Neural crest cell (in vitro differentiated cells): ENCODE results near the gene CHN2. TPM values are rescaled to one million over a fixed set of nuclear protein-coding genes. Genes with fewer than 3 reads are reported as not detected.

Experiments
- DNase-seq: peaks from one replicate; pipeline ENCODE4 v3.0.0; 2021; ENCODE audit warnings: low read depth, mixed read lengths, low spot score
- H3K27ac Mint-ChIP-seq: one replicate; pipeline ENCODE4 v1.8.0; 2021; ENCODE audit warnings: mild to moderate bottlenecking, mixed read lengths; ENCODE audit not compliant: unreplicated experiment
- H3K27me3 Mint-ChIP-seq: 2 replicates; pipeline ENCODE4 v1.8.0; 2021; ENCODE audit warnings: low read depth, mild to moderate bottlenecking, mixed read lengths
- H3K36me3 Mint-ChIP-seq: 2 replicates; pipeline ENCODE4 v1.8.0; 2021; ENCODE audit warnings: low read depth, mild to moderate bottlenecking, mixed read lengths
- H3K4me1 Mint-ChIP-seq: 2 replicates; pipeline ENCODE4 v1.8.0; 2021; ENCODE audit warnings: mixed read lengths
- H3K4me3 Mint-ChIP-seq: one replicate; pipeline ENCODE4 v1.8.0; 2021; ENCODE audit warnings: mild to moderate bottlenecking, mixed read lengths
- H3K9me3 Mint-ChIP-seq: 2 replicates; pipeline ENCODE4 v1.8.0; 2021; ENCODE audit warnings: mixed read lengths
- total RNA-seq: library from RNA; stranded (reverse); gene quantifications from 2 replicates; pipeline ENCODE4 v1.2.1, GENCODE V29; 2021
- TF ChIP-seq, protein P1 (sequence below): fragments of 200-600 bp; sonication (generic); conservative IDR thresholded peaks from 2 replicates; pipeline ENCODE4 v1.5.0; 2021; ENCODE audit warnings: antibody characterized with exemption, mild to moderate bottlenecking

The CHN2 gene
- total RNA-seq, 1 donor from 2014 or later, result 15.4 TPM

GRCh38 chr7:29311314-29311713 is 116.7 kb downstream of the CHN2 start:
- DNase-seq, result no peak
- Mint-ChIP-seq H3K27ac (no peak overlapping the region), H3K36me3 (no peaks in the 10 kb centered on the region), H3K4me3 (no peak overlapping the region), H3K9me3 (peaks cover 3% of the 10 kb centered on the region), H3K27me3 (no peaks in the 10 kb centered on the region), H3K4me1 (peaks cover 7% of the 10 kb centered on the region)
- TF ChIP-seq, protein P1, sequence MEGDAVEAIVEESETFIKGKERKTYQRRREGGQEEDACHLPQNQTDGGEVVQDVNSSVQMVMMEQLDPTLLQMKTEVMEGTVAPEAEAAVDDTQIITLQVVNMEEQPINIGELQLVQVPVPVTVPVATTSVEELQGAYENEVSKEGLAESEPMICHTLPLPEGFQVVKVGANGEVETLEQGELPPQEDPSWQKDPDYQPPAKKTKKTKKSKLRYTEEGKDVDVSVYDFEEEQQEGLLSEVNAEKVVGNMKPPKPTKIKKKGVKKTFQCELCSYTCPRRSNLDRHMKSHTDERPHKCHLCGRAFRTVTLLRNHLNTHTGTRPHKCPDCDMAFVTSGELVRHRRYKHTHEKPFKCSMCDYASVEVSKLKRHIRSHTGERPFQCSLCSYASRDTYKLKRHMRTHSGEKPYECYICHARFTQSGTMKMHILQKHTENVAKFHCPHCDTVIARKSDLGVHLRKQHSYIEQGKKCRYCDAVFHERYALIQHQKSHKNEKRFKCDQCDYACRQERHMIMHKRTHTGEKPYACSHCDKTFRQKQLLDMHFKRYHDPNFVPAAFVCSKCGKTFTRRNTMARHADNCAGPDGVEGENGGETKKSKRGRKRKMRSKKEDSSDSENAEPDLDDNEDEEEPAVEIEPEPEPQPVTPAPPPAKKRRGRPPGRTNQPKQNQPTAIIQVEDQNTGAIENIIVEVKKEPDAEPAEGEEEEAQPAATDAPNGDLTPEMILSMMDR, result no peak

GRCh38 chr7:29314148-29314547 is 119.6 kb downstream of the CHN2 start:
- H3K4me3 Mint-ChIP-seq, result no peak overlapping the region
- H3K9me3 Mint-ChIP-seq, result peaks cover 3% of the 10 kb centered on the region
- DNase-seq, result no peak
- no peaks in the 10 kb centered on the region for H3K36me3 Mint-ChIP-seq
- peaks cover 6% of the 10 kb centered on the region for H3K4me1 Mint-ChIP-seq
- no peaks in the 10 kb centered on the region for H3K27me3 Mint-ChIP-seq
- TF ChIP-seq, protein P1, result no peak
- no peak overlapping the region for H3K27ac Mint-ChIP-seq

- H3K4me3 Mint-ChIP-seq, result no peak overlapping the region
Observed at GRCh38 chr7:29315122-29315891, 120.7 kb downstream of the CHN2 start.

DNA sequence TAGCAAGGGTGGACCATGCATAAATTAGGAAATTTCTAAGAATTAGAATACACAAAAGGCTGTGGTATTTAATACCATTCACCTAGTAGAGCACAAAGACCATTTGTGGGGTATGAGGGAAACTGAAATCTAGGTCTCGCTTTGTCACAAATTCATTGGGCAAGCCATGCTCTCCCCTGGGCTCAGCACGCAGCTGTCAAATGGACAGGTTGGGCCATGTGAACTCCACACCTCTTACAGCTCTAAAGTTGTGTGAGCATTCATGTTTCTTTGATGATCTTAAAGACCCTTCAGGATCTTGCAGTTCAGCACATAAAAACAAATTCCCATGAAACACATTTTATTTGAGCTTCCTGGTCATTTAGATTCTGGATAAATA is 121.3 kb downstream of the CHN2 start:
- Mint-ChIP-seq H3K9me3 (peaks cover 3% of the 10 kb centered on the region), H3K4me1 (peaks cover 19% of the 10 kb centered on the region), H3K36me3 (no peaks in the 10 kb centered on the region), H3K4me3 (no peak overlapping the region), H3K27ac (no peak overlapping the region), H3K27me3 (no peaks in the 10 kb centered on the region)
- no peak for DNase-seq
- TF ChIP-seq, protein P1, result no peak

More at GRCh38 chr7:29315122-29315891, 120.7 kb downstream of the CHN2 start:
- no peak for DNase-seq
- Mint-ChIP-seq H3K4me1 (peaks cover 15% of the 10 kb centered on the region), H3K36me3 (no peaks in the 10 kb centered on the region), H3K27ac (no peak overlapping the region), H3K27me3 (no peaks in the 10 kb centered on the region), H3K9me3 (peaks cover 3% of the 10 kb centered on the region)
- TF ChIP-seq, protein P1, result no peak

DNA sequence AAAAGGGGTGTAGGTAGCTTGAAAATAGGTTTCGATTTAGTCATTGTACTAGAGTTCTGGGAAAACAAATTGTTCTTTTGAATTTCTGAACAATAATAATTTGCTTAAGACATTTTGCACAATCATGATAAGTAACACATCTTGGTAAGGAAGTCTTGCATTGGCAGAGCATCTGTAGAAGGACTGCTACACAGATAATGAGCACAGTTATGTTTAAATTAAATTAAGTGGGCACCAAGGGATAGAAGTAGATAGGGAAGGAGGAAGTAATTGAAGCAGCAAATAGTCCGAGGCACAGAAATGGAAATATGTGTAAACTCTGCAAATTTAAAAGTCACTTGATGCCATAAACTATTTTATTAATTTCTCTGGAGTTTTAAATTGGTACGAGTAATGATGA is 122.4 kb downstream of the CHN2 start:
- H3K4me3 Mint-ChIP-seq, result no peak overlapping the region
- no peak overlapping the region for H3K27ac Mint-ChIP-seq
- DNase-seq, result no peak
- H3K9me3 Mint-ChIP-seq, result no peaks in the 10 kb centered on the region
- peaks cover 19% of the 10 kb centered on the region for H3K4me1 Mint-ChIP-seq
- no peaks in the 10 kb centered on the region for H3K36me3 Mint-ChIP-seq
- TF ChIP-seq, protein P1, result no peak
- H3K27me3 Mint-ChIP-seq, result no peaks in the 10 kb centered on the region
